Right atrium auricular region (tissue), 2 donors: ENCODE results near the gene PRM3. TPM values are rescaled to one million over a fixed set of nuclear protein-coding genes. Genes with fewer than 3 reads are reported as not detected.

Experiments
- DNase-seq: peaks from one replicate; pipeline ENCODE4 v3.0.0-alpha.2; 2019; ENCODE audit warnings: low spot score
- H3K27ac ChIP-seq, 2 donors: fragments of 200-600 bp; sonication (generic); 1 replicate in 1 of 2; 2 replicates in 1 of 2; pipeline ENCODE4 v1.5.1; 2016 to 2019
- H3K27me3 ChIP-seq, 2 donors: fragments of 200-600 bp; sonication (generic); one replicate each; pipeline versions ENCODE4 v1.5.1 to v1.6.0; 2017 to 2019
- H3K36me3 ChIP-seq: fragments of 200-600 bp; sonication (generic); one replicate; pipeline ENCODE4 v1.5.1; 2016
- H3K4me1 ChIP-seq, 2 donors: fragments of 200-600 bp; sonication (generic); one replicate each; pipeline versions ENCODE4 v1.5.1 to v1.6.0; 2017 to 2019
- H3K4me3 ChIP-seq, 2 donors: fragments of 200-600 bp; sonication (generic); 1 replicate in 1 of 2; 2 replicates in 1 of 2; pipeline ENCODE4 v1.5.1; 2017 to 2019; ENCODE audit warnings: mild to moderate bottlenecking in 1 of 2, moderate library complexity in 1 of 2
- H3K9me3 ChIP-seq, 2 donors: fragments of 200-600 bp; sonication (generic); one replicate each; pipeline ENCODE4 v1.5.1; 2019
- CTCF ChIP-seq, 2 donors: fragments of 200-600 bp; sonication (generic); IDR thresholded peaks; one replicate each; pipeline ENCODE4 v1.5.1; 2019; ENCODE audit warnings: antibody characterized with exemption in 2 of 2
- total RNA-seq, 2 donors: library from RNA; depleted of rRNA; stranded (reverse); fragments of >200 nt; gene quantifications; one replicate each; pipeline ENCODE4 v1.1.0, GENCODE V29; 2016

The PRM3 gene
- total RNA-seq, 2 donors from 2014 or later: not detected

GRCh38 chr16:11270602-11271162 lies 2.7 kb downstream of the PRM3 start:
- no peak overlapping the region for H3K27ac ChIP-seq
- TF ChIP-seq CTCF (IDR thresholded peaks at IDR 0.05): no peak
- no peaks in the 10 kb centered on the region for H3K36me3 ChIP-seq
- no peaks in the 10 kb centered on the region for H3K27me3 ChIP-seq
- no peak overlapping the region for H3K4me3 ChIP-seq
- H3K9me3 ChIP-seq: no peaks in the 10 kb centered on the region
- H3K4me1 ChIP-seq: no peaks in the 10 kb centered on the region
- DNase-seq: no peak

GRCh38 chr16:11268921-11269375 lies 4.5 kb downstream of the PRM3 start, which contains the start of gene TNP2:
Gene TNP2, minus strand, starts transcription at chr16:11269325. Its CDS starts 63 bp downstream, at chr16:11269262.
- H3K4me3 ChIP-seq: no peak within 1 kb of the TSS
- no peak for TF ChIP-seq CTCF (IDR thresholded peaks at IDR 0.05)
- DNase-seq: no peak
- no peaks in the 10 kb centered on the region for H3K36me3 ChIP-seq
- no peaks in the 10 kb centered on the region for H3K4me1 ChIP-seq
- H3K9me3 ChIP-seq: no peaks in the 10 kb centered on the region
- H3K27ac ChIP-seq: no peak within 1 kb of the TSS
- no peaks in the 10 kb centered on the region for H3K27me3 ChIP-seq

GRCh38 chr16:11265124-11265523 lies 8.3 kb downstream of the PRM3 start:
- Histone ChIP-seq H3K27me3 (no peaks in the 10 kb centered on the region), H3K4me3 (no peak overlapping the region), H3K4me1 (no peaks in the 10 kb centered on the region), H3K27ac (no peak overlapping the region), H3K36me3 (no peaks in the 10 kb centered on the region), H3K9me3 (no peaks in the 10 kb centered on the region)
- no peak for TF ChIP-seq CTCF (IDR thresholded peaks at IDR 0.05)
- DNase-seq: no peak

GRCh38 chr16:11264155-11264832 lies 9.1 kb downstream of the PRM3 start:
- Histone ChIP-seq H3K9me3 (no peaks in the 10 kb centered on the region), H3K4me1 (peaks cover 0 to 3% of the 10 kb centered on the region in 2 donors)
- DNase-seq: no peak

GRCh38 chr16:11263737-11264136 lies 9.7 kb downstream of the PRM3 start:
- TF ChIP-seq CTCF (IDR thresholded peaks at IDR 0.05): no peak
- H3K27me3 ChIP-seq: no peaks in the 10 kb centered on the region
- peaks cover 0 to 8% of the 10 kb centered on the region in 2 donors for H3K4me1 ChIP-seq
- H3K27ac ChIP-seq: no peak overlapping the region
- H3K36me3 ChIP-seq: no peaks in the 10 kb centered on the region
- no peak overlapping the region for H3K4me3 ChIP-seq
- H3K9me3 ChIP-seq: no peaks in the 10 kb centered on the region
- DNase-seq: no peak

More at GRCh38 chr16:11264155-11264832, 9.1 kb downstream of the PRM3 start:
- Histone ChIP-seq H3K4me3 (no peak overlapping the region), H3K27ac (no peak overlapping the region), H3K27me3 (no peaks in the 10 kb centered on the region), H3K36me3 (no peaks in the 10 kb centered on the region)
- no peak for TF ChIP-seq CTCF (IDR thresholded peaks at IDR 0.05)
